K562 (cell line): ENCODE measurements around the gene CYTH1. TPM values are rescaled to one million over a fixed set of nuclear protein-coding genes. Genes with fewer than 3 reads are reported as not detected.

Experiments used
- ATAC-seq: fragments of 200-7000 bp; cut with Tn5 transposase; 3 replicates; pipeline ENCODE4 v1.9.1; 2020; ENCODE audit warnings: moderate library complexity
- BruUV-seq: library from RNA; stranded (reverse); fragments of 400-500 nt; replicated peaks from 2 replicates; lab custom pipeline; 2021; lab: Mats Ljungman, UMichigan
- CTCF ChIA-PET: fragments of 300-600 bp; formaldehyde crosslinking; extraction: SDS; loops from one replicate; lab custom pipeline; 2021; ENCODE audit warnings: low intra/inter-chr PET ratio; lab: Yijun Ruan, JAX
- POLR2A ChIA-PET: fragments of 300-600, 350-650 bp; sonication (Branson Sonifier 250); formaldehyde crosslinking; extraction: SDS; loops from one replicate; lab custom pipeline; 2021; ENCODE audit warnings: antibody characterized with exemption, inconsistent platforms; lab: Yijun Ruan, JAX
- DNase-seq, 4 experiments: peaks; one replicate each; pipeline versions ENCODE4 v3.0.0 to v3.0.0-alpha.2; 2011 to 2018; ENCODE audit warnings: low spot score in 3 of 4, mixed read lengths in 3 of 4; ENCODE audit errors: extremely low read depth in 1 of 4
- FAIRE-seq: peaks from 2 replicates; lab custom pipeline; 2011; peaks lifted over from hg19 to GRCh38; lab: Jason Lieb, UNC
- H2AFZ ChIP-seq: 2 replicates; pipeline ENCODE4 v1.6.0; 2011; ENCODE audit warnings: low read depth, low read length, control low read depth, inconsistent platforms
- H3K27ac ChIP-seq: fragments of 200-600 bp; 3 replicates; pipeline ENCODE4 v1.8.0; 2011; ENCODE audit warnings: low read depth, mild to moderate bottlenecking, control low read depth, inconsistent platforms, low read length, moderate library complexity, mixed read lengths; ENCODE audit errors: extremely low read depth
- H3K27me3 ChIP-seq, 2 experiments: fragments of 300-600 bp in 1 of 2; 2 replicates in 1 of 2; 3 replicates in 1 of 2; pipeline versions ENCODE4 v1.6.0 to v1.8.0; 2011; ENCODE audit warnings: inconsistent platforms in 2 of 2, low read length in 2 of 2, mild to moderate bottlenecking in 1 of 2, mixed read lengths in 1 of 2, moderate library complexity in 1 of 2; ENCODE audit not compliant: control insufficient read depth in 2 of 2, insufficient read depth in 2 of 2
- H3K36me3 ChIP-seq: fragments of 300-600 bp; 3 replicates; pipeline ENCODE4 v1.8.0; 2011; ENCODE audit warnings: mild to moderate bottlenecking, low read length, inconsistent platforms; ENCODE audit not compliant: control insufficient read depth, insufficient read depth
- H3K4me1 ChIP-seq, 2 experiments: fragments of 200-600 bp in 1 of 2; replicated peaks in 1 of 2; 2 replicates in 1 of 2; 3 replicates in 1 of 2; pipeline versions ENCODE4 v1.5.1 to v1.8.0; 2011; ENCODE audit warnings: inconsistent platforms in 2 of 2, low read length in 2 of 2, mild to moderate bottlenecking in 1 of 2, mixed read lengths in 1 of 2, moderate library complexity in 1 of 2; ENCODE audit not compliant: control insufficient read depth in 2 of 2, insufficient read depth in 2 of 2
- H3K4me2 ChIP-seq: 2 replicates; pipeline ENCODE4 v1.6.1; 2011; ENCODE audit warnings: low read length, control low read depth, inconsistent platforms, mixed read lengths; ENCODE audit not compliant: insufficient read depth
- H3K4me3 ChIP-seq: fragments of 200-600 bp; sonication (generic), shearing (Covaris generic); 2 replicates; pipeline ENCODE4 v1.5.1; 2016; ENCODE audit warnings: control low read depth, inconsistent platforms
- H3K79me2 ChIP-seq: fragments of 200-600 bp; 3 replicates; pipeline ENCODE4 v1.8.0; 2011; ENCODE audit warnings: low read length, inconsistent platforms; ENCODE audit not compliant: control insufficient read depth, insufficient read depth
- H3K9ac ChIP-seq, 2 experiments: 2 replicates each; pipeline versions ENCODE4 v1.6.0 to v1.6.1; 2011; ENCODE audit warnings: low read depth in 2 of 2, low read length in 2 of 2, control low read depth in 1 of 2, inconsistent platforms in 1 of 2, mild to moderate bottlenecking in 1 of 2, mixed read lengths in 1 of 2; ENCODE audit not compliant: insufficient read depth in 1 of 2
- H3K9me1 ChIP-seq: one replicate; pipeline ENCODE4 v1.6.0; 2011; ENCODE audit warnings: inconsistent platforms, mild to moderate bottlenecking, low read length, moderate library complexity; ENCODE audit not compliant: control insufficient read depth, insufficient read depth
- H3K9me3 ChIP-seq: replicated peaks from 2 replicates; pipeline ENCODE4 v1.5.1; 2011; ENCODE audit warnings: low read depth, low read length, inconsistent platforms; ENCODE audit not compliant: control insufficient read depth, insufficient read depth
- H4K20me1 ChIP-seq: replicated peaks from 2 replicates; pipeline ENCODE4 v1.6.1; 2011; ENCODE audit warnings: low read length, inconsistent platforms, mixed read lengths; ENCODE audit not compliant: control insufficient read depth, insufficient read depth
- BRCA1 ChIP-seq, 2 experiments: fragments of 450-650 bp in 1 of 2; sonication (generic) in 1 of 2; formaldehyde crosslinking in 1 of 2; IDR thresholded peaks; 2 replicates each; pipeline versions ENCODE4 v1.5.0 to v1.6.1; 2017 to 2020; ENCODE audit warnings: mild to moderate bottlenecking in 1 of 2, missing genetic modification reagents in 1 of 2
- CC2D1A ChIP-seq: fragments of 450-650 bp; IDR thresholded peaks from 2 replicates; pipeline ENCODE4 v1.6.1; 2017; ENCODE audit warnings: mild to moderate bottlenecking
- CHCHD3 ChIP-seq: fragments of 250-450 bp; sonication (Bioruptor Pico); IDR thresholded peaks from 2 replicates; pipeline ENCODE4 v2.1.2; 2022; ENCODE audit warnings: mild to moderate bottlenecking
- EGR1 ChIP-seq: fragments of 450-650 bp; conservative IDR thresholded peaks from 2 replicates; pipeline ENCODE4 v1.6.1; 2017; ENCODE audit warnings: mild to moderate bottlenecking
- EWSR1 ChIP-seq: fragments of 450-650 bp; IDR thresholded peaks from 2 replicates; pipeline ENCODE4 v1.6.1; 2018; ENCODE audit warnings: borderline replicate concordance, mild to moderate bottlenecking, low read depth, moderate library complexity; ENCODE audit not compliant: partially characterized antibody
- FOXK2 ChIP-seq, 2 experiments: fragments of 450-650 bp; IDR thresholded peaks in 1 of 2; conservative IDR thresholded peaks in 1 of 2; 2 replicates each; pipeline ENCODE4 v1.6.1; 2016; ENCODE audit warnings: low read depth in 2 of 2, mild to moderate bottlenecking in 1 of 2
- HSF4 ChIP-seq: fragments of 250-450 bp; sonication (Bioruptor Pico); IDR thresholded peaks from 2 replicates; pipeline ENCODE4 v2.1.2; 2022; ENCODE audit warnings: mild to moderate bottlenecking, moderate library complexity, borderline replicate concordance
- MBD1 ChIP-seq: fragments of 250-450 bp; sonication (Bioruptor Pico); IDR thresholded peaks from 2 replicates; pipeline ENCODE4 v1.8.0; 2022; ENCODE audit warnings: inconsistent platforms
- MTA1 ChIP-seq: fragments of 450-650 bp; IDR thresholded peaks from 2 replicates; pipeline ENCODE4 v1.6.1; 2017; ENCODE audit warnings: borderline replicate concordance
- NFE2L1 ChIP-seq: fragments of 450-650 bp; IDR thresholded peaks from 2 replicates; pipeline ENCODE4 v1.6.1; 2016; ENCODE audit warnings: missing genetic modification characterization, low read depth, mild to moderate bottlenecking, missing compliant biosample characterization, moderate library complexity, borderline replicate concordance
- RB1 ChIP-seq: fragments of 450-650 bp; IDR thresholded peaks from 2 replicates; pipeline ENCODE4 v1.6.1; 2017; ENCODE audit warnings: low read depth, mild to moderate bottlenecking
- SIRT6 ChIP-seq: IDR thresholded peaks from one replicate; pipeline ENCODE4 v1.6.1; 2012; ENCODE audit warnings: low read depth, mild to moderate bottlenecking, control low read depth, inconsistent platforms, low read length, moderate library complexity
- SNRNP70 ChIP-seq: fragments of 200-400 bp; formaldehyde crosslinking; optimal IDR thresholded peaks from 2 replicates; pipeline ENCODE3; 2017; ENCODE audit warnings: low read depth, low read length
- SUPT5H ChIP-seq: fragments of 450-650 bp; IDR thresholded peaks from 2 replicates; pipeline ENCODE4 v1.6.1; 2016
- TGIF2 ChIP-seq: sonication (generic); formaldehyde crosslinking; IDR thresholded peaks from 2 replicates; pipeline ENCODE4 v1.8.1; 2022; ENCODE audit warnings: mild to moderate bottlenecking, missing genetic modification reagents, moderate library complexity
- ZC3H11A ChIP-seq: IDR thresholded peaks from 2 replicates; pipeline ENCODE4 v1.6.1; 2012; ENCODE audit warnings: low read depth, low read length, improper control_type of control experiment
- ZNF695 ChIP-seq: fragments of 450-650 bp; formaldehyde crosslinking; IDR thresholded peaks from 2 replicates; pipeline ENCODE4 v1.4.0; 2020; ENCODE audit warnings: mild to moderate bottlenecking, moderate library complexity
- ZNF76 ChIP-seq: fragments of 250-450 bp; sonication (Bioruptor Pico); IDR thresholded peaks from 2 replicates; pipeline ENCODE4 v1.4.0; 2020; ENCODE audit warnings: mild to moderate bottlenecking, moderate library complexity, borderline replicate concordance
- WGBS: fragments of 100-300 bp; shearing (Covaris generic); methylation state at CpG from one replicate; pipeline ENCODE4 v1.1.6; 2016; ENCODE audit warnings: low coverage, mixed read lengths; ENCODE audit not compliant: insufficient coverage; ENCODE audit errors: missing lambda C conversion rate; 5-methylcytosine and 5-hydroxymethylcytosine counted together
- in situ Hi-C: fragments of 300-500 bp; cut with MboI; formaldehyde crosslinking; loops from 4 replicates; pipeline ENCODE4 v1.15.0; 2018; ENCODE audit warnings: inconsistent platforms, mixed read lengths
- intact Hi-C: fragments of 100-400 bp; cut with micrococcal nuclease; formaldehyde crosslinking; loops from 2 replicates; pipeline ENCODE4 v1.14.2; 2022
- polyA plus RNA-seq, 8 experiments: library from polyadenylated mRNA; depleted of rRNA in 4 of 8; stranded (reverse) in 5 of 8; unstranded in 3 of 8; fragments of >200 nt; fragmentation: Nextera tagmentation in 2 of 8; fragmentation: Illumina TruSeq in 1 of 8; extraction: Ambion mirVana in 2 of 8; extraction: Trizol in 1 of 8; gene quantifications; 2 replicates each; pipeline versions ENCODE4 v1.2.1 to v1.2.3, GENCODE V29; 2011 to 2014; ENCODE audit warnings: inconsistent platforms in 1 of 8, missing spikeins in 1 of 8
- total RNA-seq, 7 experiments: library from RNA; depleted of rRNA in 6 of 7; stranded (reverse); fragments of >200 nt in 6 of 7; fragmentation: Illumina TruSeq in 2 of 7; extraction: Trizol in 2 of 7; gene quantifications; 2 replicates each; pipeline versions ENCODE4 v1.2.1 to v1.2.3, GENCODE V29; 2011 to 2021; ENCODE audit warnings: low replicate concordance in 1 of 7
- TF ChIP-seq, protein P1 (sequence below): fragments of 450-650 bp; IDR thresholded peaks from 2 replicates; pipeline ENCODE4 v1.6.1; 2018; ENCODE audit not compliant: partially characterized antibody

The CYTH1 gene
- total and polyA plus RNA-seq, 9 of the 15 experiments (the other 6 are each of a cell fraction or from before 2014, with no cell fraction given) = 0.52 to 27.7 (median 16.8) TPM

DNA sequence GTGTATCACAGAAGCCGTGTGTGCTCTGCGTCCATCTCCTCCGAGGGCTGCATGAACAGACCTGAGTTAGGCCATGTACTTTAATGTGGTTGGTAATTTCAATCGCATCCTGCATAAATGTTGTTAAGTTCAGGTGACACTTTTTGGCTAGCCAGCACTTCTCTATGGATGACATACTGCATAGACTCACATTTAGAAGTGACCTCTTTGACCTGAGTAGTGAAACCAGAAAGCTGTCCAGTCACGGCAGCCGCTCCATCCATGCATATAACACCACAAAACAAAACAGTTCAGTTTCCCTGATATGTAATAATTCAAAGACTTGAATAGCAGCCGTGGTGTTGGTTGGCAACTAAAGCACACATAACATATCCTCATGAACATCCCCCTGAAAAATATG lies 94.1 kb downstream of the CYTH1 start:
- in situ Hi-C loops = no loop called here

More for the DNA sequence above, 94.1 kb downstream of the CYTH1 start:
- H3K9me3 ChIP-seq = no peaks in the 10 kb centered on the region
- BruUV-seq = no TSS peak
- no peak overlapping the region for H3K27ac ChIP-seq
- ChIA-PET CTCF (no interaction called here), POLR2A (no interaction called here)
- H4K20me1 ChIP-seq = no peaks in the 10 kb centered on the region
- no peak overlapping the region for H3K9ac ChIP-seq
- H3K79me2 ChIP-seq = no peaks in the 10 kb centered on the region
- no peaks in the 10 kb centered on the region for H3K4me1 ChIP-seq
- H2AFZ ChIP-seq = no peak overlapping the region
- no peak overlapping the region for H3K4me2 ChIP-seq
- DNase-seq = no peak
- no peaks in the 10 kb centered on the region for H3K9me1 ChIP-seq
- no peak overlapping the region for H3K4me3 ChIP-seq
- WGBS = 93% methylated on average over 7 of the region's 7 CpGs
- peaks cover 23% of the 10 kb centered on the region; the same call in 2 of the 3 replicates for H3K36me3 ChIP-seq
- FAIRE-seq = no peak
- no peaks in the 10 kb centered on the region for H3K27me3 ChIP-seq
- no peak for ATAC-seq
- TF ChIP-seq MBD1 (CRISPR knock-in tag) (no peak), SNRNP70 (no peak), TGIF2 (CRISPR knock-in tag) (no peak), HSF4 (CRISPR knock-in tag) (no peak), ZC3H11A (no peak), CC2D1A (no peak), RB1 (no peak), EWSR1 (no peak), EGR1 (no peak), SIRT6 (no peak), ZNF695 (CRISPR knock-in tag) (no peak), MTA1 (no peak), ZNF76 (CRISPR knock-in tag) (no peak), NFE2L1 (tag) (no peak), SUPT5H (no peak), FOXK2 (conservative IDR thresholded peaks at IDR 0.05 in 1 of 2, IDR thresholded peaks at IDR 0.05 in 1 of 2; ENCODE audit: low read depth in 2 of 2) (no peak), CHCHD3 (CRISPR knock-in tag) (no peak), BRCA1 (IDR thresholded peaks at IDR 0.05) (no peak), BRCA1 (CRISPR knock-in tag; IDR thresholded peaks at IDR 0.05) (no peak)
- TF ChIP-seq, protein P1, sequence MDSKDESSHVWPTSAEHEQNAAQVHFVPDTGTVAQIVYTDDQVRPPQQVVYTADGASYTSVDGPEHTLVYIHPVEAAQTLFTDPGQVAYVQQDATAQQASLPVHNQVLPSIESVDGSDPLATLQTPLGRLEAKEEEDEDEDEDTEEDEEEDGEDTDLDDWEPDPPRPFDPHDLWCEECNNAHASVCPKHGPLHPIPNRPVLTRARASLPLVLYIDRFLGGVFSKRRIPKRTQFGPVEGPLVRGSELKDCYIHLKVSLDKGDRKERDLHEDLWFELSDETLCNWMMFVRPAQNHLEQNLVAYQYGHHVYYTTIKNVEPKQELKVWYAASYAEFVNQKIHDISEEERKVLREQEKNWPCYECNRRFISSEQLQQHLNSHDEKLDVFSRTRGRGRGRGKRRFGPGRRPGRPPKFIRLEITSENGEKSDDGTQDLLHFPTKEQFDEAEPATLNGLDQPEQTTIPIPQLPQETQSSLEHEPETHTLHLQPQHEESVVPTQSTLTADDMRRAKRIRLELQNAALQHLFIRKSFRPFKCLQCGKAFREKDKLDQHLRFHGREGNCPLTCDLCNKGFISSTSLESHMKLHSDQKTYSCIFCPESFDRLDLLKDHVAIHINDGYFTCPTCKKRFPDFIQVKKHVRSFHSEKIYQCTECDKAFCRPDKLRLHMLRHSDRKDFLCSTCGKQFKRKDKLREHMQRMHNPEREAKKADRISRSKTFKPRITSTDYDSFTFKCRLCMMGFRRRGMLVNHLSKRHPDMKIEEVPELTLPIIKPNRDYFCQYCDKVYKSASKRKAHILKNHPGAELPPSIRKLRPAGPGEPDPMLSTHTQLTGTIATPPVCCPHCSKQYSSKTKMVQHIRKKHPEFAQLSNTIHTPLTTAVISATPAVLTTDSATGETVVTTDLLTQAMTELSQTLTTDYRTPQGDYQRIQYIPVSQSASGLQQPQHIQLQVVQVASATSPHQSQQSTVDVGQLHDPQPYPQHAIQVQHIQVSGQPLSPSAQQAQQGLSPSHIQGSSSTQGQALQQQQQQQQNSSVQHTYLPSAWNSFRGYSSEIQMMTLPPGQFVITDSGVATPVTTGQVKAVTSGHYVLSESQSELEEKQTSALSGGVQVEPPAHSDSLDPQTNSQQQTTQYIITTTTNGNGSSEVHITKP = no peak
- intact Hi-C loops = no loop called here
